ENCODE results near the gene EMILIN1. TPM values are rescaled to one million over a fixed set of nuclear protein-coding genes. Genes with fewer than 3 reads are reported as not detected.

The EMILIN1 gene
- total and polyA plus RNA-seq, 2 experiments from 2014 or later, result 3.2 to 15.4 TPM

DNA sequence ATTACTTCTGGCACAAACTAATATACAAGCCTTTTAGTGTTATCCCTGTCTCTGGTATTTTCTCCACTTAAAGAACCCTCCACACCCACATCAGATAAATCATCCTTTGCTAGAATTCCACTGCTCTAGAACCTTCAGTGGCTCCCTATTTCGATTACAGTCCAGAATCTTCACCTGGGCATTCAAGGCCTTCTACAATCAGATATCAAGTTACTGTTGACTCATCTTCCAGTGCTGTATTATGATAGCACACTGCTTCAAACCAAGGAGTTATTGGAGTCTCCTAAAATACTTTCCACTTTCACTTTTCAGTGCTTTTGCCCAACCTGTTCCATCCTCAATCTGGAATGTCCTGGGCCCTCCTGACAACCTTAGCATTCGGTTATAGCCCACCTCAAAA, 37.1 kb downstream of the EMILIN1 start:
- no peaks in the 10 kb centered on the region for H3K36me3 Mint-ChIP-seq (ENCODE audit: low read depth)
- Histone ChIP-seq H3K9me2 (ENCODE audit: insufficient read depth) (no peaks in the 10 kb centered on the region), H3K79me2 (replicated peaks; ENCODE audit: insufficient read depth) (no peaks in the 10 kb centered on the region), H3F3A (replicated peaks; ENCODE audit: low read depth) (peaks cover 9% of the 10 kb centered on the region; the same call in 1 of the 2 replicates), H2AFZ (no peak overlapping the region), H3K4me3 (no peak overlapping the region), H3K4me2 (no peak overlapping the region), H4K20me1 (replicated peaks; ENCODE audit: insufficient read depth) (no peaks in the 10 kb centered on the region), H3K36me3 (ENCODE audit: insufficient read depth) (no peaks in the 10 kb centered on the region), H3K27me3 (ENCODE audit: insufficient read depth) (peaks cover 37% of the 10 kb centered on the region), H3K27ac (ENCODE audit: low read depth) (no peak overlapping the region), H3K4me1 (ENCODE audit: insufficient read depth) (peaks cover 11% of the 10 kb centered on the region)
- no peak overlapping the region for H3K4me3 Mint-ChIP-seq
- peaks cover 12% of the 10 kb centered on the region for H3K4me1 Mint-ChIP-seq
- no peak for TF ChIP-seq EZH2 (IDR thresholded peaks at IDR 0.05; ENCODE audit: low read depth, unreplicated experiment)
- no peak for TF ChIP-seq STAT1 (IDR thresholded peaks at IDR 0.05; ENCODE audit: unreplicated experiment)
- no peak for TF ChIP-seq ZNF462 (CRISPR knock-in tag; IDR thresholded peaks at IDR 0.05)
- TF ChIP-seq, protein P1, sequence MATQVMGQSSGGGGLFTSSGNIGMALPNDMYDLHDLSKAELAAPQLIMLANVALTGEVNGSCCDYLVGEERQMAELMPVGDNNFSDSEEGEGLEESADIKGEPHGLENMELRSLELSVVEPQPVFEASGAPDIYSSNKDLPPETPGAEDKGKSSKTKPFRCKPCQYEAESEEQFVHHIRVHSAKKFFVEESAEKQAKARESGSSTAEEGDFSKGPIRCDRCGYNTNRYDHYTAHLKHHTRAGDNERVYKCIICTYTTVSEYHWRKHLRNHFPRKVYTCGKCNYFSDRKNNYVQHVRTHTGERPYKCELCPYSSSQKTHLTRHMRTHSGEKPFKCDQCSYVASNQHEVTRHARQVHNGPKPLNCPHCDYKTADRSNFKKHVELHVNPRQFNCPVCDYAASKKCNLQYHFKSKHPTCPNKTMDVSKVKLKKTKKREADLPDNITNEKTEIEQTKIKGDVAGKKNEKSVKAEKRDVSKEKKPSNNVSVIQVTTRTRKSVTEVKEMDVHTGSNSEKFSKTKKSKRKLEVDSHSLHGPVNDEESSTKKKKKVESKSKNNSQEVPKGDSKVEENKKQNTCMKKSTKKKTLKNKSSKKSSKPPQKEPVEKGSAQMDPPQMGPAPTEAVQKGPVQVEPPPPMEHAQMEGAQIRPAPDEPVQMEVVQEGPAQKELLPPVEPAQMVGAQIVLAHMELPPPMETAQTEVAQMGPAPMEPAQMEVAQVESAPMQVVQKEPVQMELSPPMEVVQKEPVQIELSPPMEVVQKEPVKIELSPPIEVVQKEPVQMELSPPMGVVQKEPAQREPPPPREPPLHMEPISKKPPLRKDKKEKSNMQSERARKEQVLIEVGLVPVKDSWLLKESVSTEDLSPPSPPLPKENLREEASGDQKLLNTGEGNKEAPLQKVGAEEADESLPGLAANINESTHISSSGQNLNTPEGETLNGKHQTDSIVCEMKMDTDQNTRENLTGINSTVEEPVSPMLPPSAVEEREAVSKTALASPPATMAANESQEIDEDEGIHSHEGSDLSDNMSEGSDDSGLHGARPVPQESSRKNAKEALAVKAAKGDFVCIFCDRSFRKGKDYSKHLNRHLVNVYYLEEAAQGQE (IDR thresholded peaks at IDR 0.05; ENCODE audit: unreplicated experiment), result no peak
- TF ChIP-seq NANOG (IDR thresholded peaks at IDR 0.05; ENCODE audit: borderline replicate concordance), result no peak
- no peak for TF ChIP-seq POLR2AphosphoS5 (IDR thresholded peaks at IDR 0.05; ENCODE audit: low read depth)
- TF ChIP-seq, protein P2, sequence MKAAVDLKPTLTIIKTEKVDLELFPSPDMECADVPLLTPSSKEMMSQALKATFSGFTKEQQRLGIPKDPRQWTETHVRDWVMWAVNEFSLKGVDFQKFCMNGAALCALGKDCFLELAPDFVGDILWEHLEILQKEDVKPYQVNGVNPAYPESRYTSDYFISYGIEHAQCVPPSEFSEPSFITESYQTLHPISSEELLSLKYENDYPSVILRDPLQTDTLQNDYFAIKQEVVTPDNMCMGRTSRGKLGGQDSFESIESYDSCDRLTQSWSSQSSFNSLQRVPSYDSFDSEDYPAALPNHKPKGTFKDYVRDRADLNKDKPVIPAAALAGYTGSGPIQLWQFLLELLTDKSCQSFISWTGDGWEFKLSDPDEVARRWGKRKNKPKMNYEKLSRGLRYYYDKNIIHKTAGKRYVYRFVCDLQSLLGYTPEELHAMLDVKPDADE (IDR thresholded peaks at IDR 0.05), result no peak
- TF ChIP-seq, protein P3, sequence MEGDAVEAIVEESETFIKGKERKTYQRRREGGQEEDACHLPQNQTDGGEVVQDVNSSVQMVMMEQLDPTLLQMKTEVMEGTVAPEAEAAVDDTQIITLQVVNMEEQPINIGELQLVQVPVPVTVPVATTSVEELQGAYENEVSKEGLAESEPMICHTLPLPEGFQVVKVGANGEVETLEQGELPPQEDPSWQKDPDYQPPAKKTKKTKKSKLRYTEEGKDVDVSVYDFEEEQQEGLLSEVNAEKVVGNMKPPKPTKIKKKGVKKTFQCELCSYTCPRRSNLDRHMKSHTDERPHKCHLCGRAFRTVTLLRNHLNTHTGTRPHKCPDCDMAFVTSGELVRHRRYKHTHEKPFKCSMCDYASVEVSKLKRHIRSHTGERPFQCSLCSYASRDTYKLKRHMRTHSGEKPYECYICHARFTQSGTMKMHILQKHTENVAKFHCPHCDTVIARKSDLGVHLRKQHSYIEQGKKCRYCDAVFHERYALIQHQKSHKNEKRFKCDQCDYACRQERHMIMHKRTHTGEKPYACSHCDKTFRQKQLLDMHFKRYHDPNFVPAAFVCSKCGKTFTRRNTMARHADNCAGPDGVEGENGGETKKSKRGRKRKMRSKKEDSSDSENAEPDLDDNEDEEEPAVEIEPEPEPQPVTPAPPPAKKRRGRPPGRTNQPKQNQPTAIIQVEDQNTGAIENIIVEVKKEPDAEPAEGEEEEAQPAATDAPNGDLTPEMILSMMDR (conservative IDR thresholded peaks at IDR 0.05; ENCODE audit: low read depth in 2 of 2), result no peak
- no peak for TF ChIP-seq JUNB (IDR thresholded peaks at IDR 0.05; ENCODE audit: unreplicated experiment)
- TF ChIP-seq ZNF114 (CRISPR knock-in tag; IDR thresholded peaks at IDR 0.05), result no peak
- TF ChIP-seq CREB1 (CRISPR knock-in tag; IDR thresholded peaks at IDR 0.05; ENCODE audit: low read depth), result no peak
- TF ChIP-seq EZH2phosphoT487 (IDR thresholded peaks at IDR 0.05; ENCODE audit: unreplicated experiment), result no peak
- TF ChIP-seq ZNF331 (CRISPR knock-in tag; IDR thresholded peaks at IDR 0.05; ENCODE audit: low read depth), result no peak
- no peak for ATAC-seq
- peaks cover 32% of the 10 kb centered on the region for H3K27me3 Mint-ChIP-seq (ENCODE audit: insufficient read depth, low read depth, poor library complexity)
- DNase-seq (ENCODE audit: low spot score), result no peak
- no peak overlapping the region for H3K27ac Mint-ChIP-seq
- no peaks in the 10 kb centered on the region; the same call in 2 of the 3 replicates for H3K9me3 Mint-ChIP-seq

Measured in GM23338 (cell line).